Spleen (tissue), 7 donors: ENCODE data around the gene C9orf85.

Experiments used
- POLR2A ChIP-seq, 3 donors: fragments of 450-650 bp; IDR thresholded peaks; one replicate each; pipeline ENCODE4 v1.5.1; 2017; ENCODE audit warnings: antibody characterized with exemption in 3 of 3, mild to moderate bottlenecking in 1 of 3
- TF ChIP-seq, protein P1 (sequence below), 11 experiments: fragments of 200-600 bp in 7 of 11; fragments of 450-650 bp in 4 of 11; sonication (generic) in 4 of 11; IDR thresholded peaks in 8 of 11; conservative IDR thresholded peaks in 3 of 11; 1 replicate in 7 of 11; 2 replicates in 4 of 11; pipeline versions ENCODE4 v1.4.0 to v1.8.0; 2016 to 2021; ENCODE audit warnings: antibody characterized with exemption in 11 of 11, inconsistent platforms in 4 of 11, mild to moderate bottlenecking in 1 of 11
- donor health status: DM: no; HTN: no; CAD: no; lungs with moderate emphysema.
- donor health status: DM: no; HTN: no; CAD: no.
- donor health status: DM: no; HTN: no; CAD: no.

DNA sequence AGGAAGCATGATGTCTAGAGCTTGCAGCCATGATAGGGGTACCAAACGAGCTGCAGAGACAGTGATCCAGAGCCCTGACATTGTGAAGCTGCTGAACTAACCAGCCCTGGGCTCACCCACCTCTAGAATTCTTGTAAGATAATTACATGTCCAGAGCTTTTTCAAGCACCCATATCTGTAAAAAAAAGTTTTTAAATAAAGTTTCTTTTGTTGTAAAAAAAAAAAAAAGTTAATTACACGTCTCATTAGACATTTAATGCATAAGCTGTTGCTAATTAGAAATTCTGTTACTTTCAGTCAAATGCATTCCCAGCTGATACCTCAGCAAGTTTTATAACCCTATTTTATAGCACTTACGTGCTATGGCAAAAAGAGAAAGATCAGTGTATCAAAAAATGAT is 65.6 kb downstream of the C9orf85 start:
- TF ChIP-seq, protein P1, sequence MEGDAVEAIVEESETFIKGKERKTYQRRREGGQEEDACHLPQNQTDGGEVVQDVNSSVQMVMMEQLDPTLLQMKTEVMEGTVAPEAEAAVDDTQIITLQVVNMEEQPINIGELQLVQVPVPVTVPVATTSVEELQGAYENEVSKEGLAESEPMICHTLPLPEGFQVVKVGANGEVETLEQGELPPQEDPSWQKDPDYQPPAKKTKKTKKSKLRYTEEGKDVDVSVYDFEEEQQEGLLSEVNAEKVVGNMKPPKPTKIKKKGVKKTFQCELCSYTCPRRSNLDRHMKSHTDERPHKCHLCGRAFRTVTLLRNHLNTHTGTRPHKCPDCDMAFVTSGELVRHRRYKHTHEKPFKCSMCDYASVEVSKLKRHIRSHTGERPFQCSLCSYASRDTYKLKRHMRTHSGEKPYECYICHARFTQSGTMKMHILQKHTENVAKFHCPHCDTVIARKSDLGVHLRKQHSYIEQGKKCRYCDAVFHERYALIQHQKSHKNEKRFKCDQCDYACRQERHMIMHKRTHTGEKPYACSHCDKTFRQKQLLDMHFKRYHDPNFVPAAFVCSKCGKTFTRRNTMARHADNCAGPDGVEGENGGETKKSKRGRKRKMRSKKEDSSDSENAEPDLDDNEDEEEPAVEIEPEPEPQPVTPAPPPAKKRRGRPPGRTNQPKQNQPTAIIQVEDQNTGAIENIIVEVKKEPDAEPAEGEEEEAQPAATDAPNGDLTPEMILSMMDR (IDR thresholded peaks at IDR 0.05 in 8 of 11, conservative IDR thresholded peaks at IDR 0.05 in 3 of 11) = no peak
- no peak for TF ChIP-seq POLR2A (IDR thresholded peaks at IDR 0.05)
